BJ (cell line): Measurements from ENCODE around the gene PHACTR3. TPM values are rescaled to one million over a fixed set of nuclear protein-coding genes. Genes with fewer than 3 reads are reported as not detected.

Source experiments
- CTCF ChIA-PET: fragments of 350-600 bp; formaldehyde crosslinking; extraction: SDS; loops from one replicate; lab custom pipeline; 2021; ENCODE audit warnings: antibody characterized with exemption, inconsistent platforms; lab: Yijun Ruan, JAX
- POLR2A ChIA-PET: fragments of 300-600 bp; sonication (Branson Sonifier 250); formaldehyde crosslinking; extraction: SDS; loops from one replicate; lab custom pipeline; 2021; ENCODE audit warnings: antibody characterized with exemption; lab: Charles Lee
- DNase-seq: peaks from one replicate; pipeline ENCODE4 v3.0.0-alpha.2; 2011; ENCODE audit warnings: low read depth
- H3K27me3 ChIP-seq: 2 replicates; pipeline ENCODE4 v1.6.0; 2011; ENCODE audit warnings: low read length; ENCODE audit not compliant: control insufficient read depth, insufficient read depth
- H3K36me3 ChIP-seq: 2 replicates; pipeline ENCODE4 v1.5.1; 2011; ENCODE audit warnings: low read length; ENCODE audit not compliant: control insufficient read depth, insufficient read depth
- H3K4me3 ChIP-seq: 2 replicates; pipeline ENCODE4 v1.5.1; 2011; ENCODE audit warnings: low read depth, mild to moderate bottlenecking, control low read depth, low read length
- CTCF ChIP-seq: IDR thresholded peaks from 2 replicates; pipeline ENCODE4 v1.5.1; 2011; ENCODE audit warnings: low read depth, mild to moderate bottlenecking, control low read depth, inconsistent platforms, low read length, moderate library complexity; ENCODE audit not compliant: insufficient read depth
- polyA plus RNA-seq: library from polyadenylated mRNA; depleted of rRNA; stranded (reverse); fragments of >200 nt; gene quantifications from 2 replicates; pipeline ENCODE4 v1.2.3, GENCODE V29; 2011

Gene PHACTR3
- polyA plus RNA-seq, 1 experiment, result not detected

GRCh38 chr20:59807909-59808728 lies 203.8 kb downstream of the PHACTR3 start:
- no peak for DNase-seq
- no peak for TF ChIP-seq CTCF
- H3K4me3 ChIP-seq, result no peak overlapping the region
- CTCF ChIA-PET, result no interaction called here
- POLR2A ChIA-PET, result no interaction called here
- H3K36me3 ChIP-seq, result no peaks in the 10 kb centered on the region
- no peaks in the 10 kb centered on the region for H3K27me3 ChIP-seq

GRCh38 chr20:59808729-59809381 lies 204.5 kb downstream of the PHACTR3 start:
- ChIA-PET CTCF (interaction anchor here (1.1 kb wide), 1 partner anchor 25 kb away, joined by 4 read pairs; no protein-coding TSS in a partner anchor), POLR2A (no interaction called here)
- DNase-seq, result no peak
- Histone ChIP-seq H3K36me3 (no peaks in the 10 kb centered on the region), H3K4me3 (no peak overlapping the region), H3K27me3 (no peaks in the 10 kb centered on the region)
- no peak for TF ChIP-seq CTCF

GRCh38 chr20:59809630-59810448 lies 205.5 kb downstream of the PHACTR3 start:
- Histone ChIP-seq H3K27me3 (no peaks in the 10 kb centered on the region), H3K4me3 (no peak overlapping the region), H3K36me3 (no peaks in the 10 kb centered on the region)
- no peak for TF ChIP-seq CTCF
- POLR2A ChIA-PET, result interaction anchor here (0.7 kb wide), 1 partner anchor 22 kb away, joined by 4 read pairs; no protein-coding TSS in a partner anchor
- no peak for DNase-seq
- CTCF ChIA-PET, result interaction anchor here (1.1 kb wide), 1 partner anchor 26 kb away, joined by 4 read pairs; no protein-coding TSS in a partner anchor

GRCh38 chr20:59810449-59811187 lies 206.3 kb downstream of the PHACTR3 start:
- Histone ChIP-seq H3K27me3 (no peaks in the 10 kb centered on the region), H3K4me3 (no peak overlapping the region), H3K36me3 (no peaks in the 10 kb centered on the region)
- no peak for DNase-seq
- no peak for TF ChIP-seq CTCF
- POLR2A ChIA-PET, result no interaction called here
- CTCF ChIA-PET, result no interaction called here
